NCI-H2107 treated with DMSO at 0.1 percent for 48 hours (cell line): Measurements from ENCODE around the gene LILRA1.
"Not testable (repeated sequence)": the region's sequence is repeated elsewhere in the genome, so short reads cannot be mapped to it uniquely, and the experiment has no call there.

ENCODE experiments used
- DNase-seq: peaks from one replicate; lab custom pipeline; 2025; ENCODE audit not compliant: unreplicated experiment; lab: John Stamatoyannopoulos, UW

Gene LILRA1

GRCh38 chr19:54624234-54624633, 30.8 kb downstream of the LILRA1 start:
- not testable (repeated sequence) for DNase-seq

DNA sequence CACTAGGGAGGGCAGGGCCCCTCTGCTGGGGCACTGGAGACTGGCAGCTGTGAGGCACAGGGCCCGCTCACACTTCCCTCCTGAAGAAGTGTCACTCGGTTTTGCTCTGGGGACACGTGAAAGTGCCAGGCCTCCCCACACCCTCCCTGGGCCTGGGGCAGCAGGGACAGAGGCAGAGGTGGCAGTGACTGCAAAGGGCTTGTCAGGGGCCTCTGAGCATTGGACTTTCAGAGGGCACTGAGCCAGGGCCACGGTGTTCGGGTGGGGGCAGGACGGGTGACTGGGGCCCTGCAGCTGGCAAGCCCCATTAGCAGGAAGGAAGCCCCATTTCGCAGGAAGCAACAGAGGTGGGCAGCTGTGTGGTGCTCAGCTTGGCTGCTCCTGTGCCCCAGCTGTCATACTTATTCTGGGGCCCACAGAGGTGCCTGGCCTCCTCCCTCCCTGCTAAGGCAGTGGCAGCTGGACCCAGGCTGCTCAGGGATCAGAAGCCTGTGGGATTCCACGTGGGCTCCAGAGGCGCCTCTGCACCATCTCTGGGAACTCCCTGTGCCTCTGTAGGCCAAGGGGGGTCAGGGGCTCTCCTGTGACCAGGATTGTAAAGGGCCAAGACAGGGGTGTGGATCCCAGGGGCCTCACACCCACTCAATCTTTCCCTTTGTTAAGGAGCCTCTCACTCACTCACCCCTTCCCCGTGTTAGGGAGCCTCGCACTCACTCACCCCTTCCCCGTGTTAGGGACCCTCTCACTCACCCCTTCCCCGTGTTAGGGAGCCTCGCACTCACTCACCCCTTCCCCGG, 31.7 kb downstream of the LILRA1 start:
- DNase-seq: not testable (repeated sequence)

DNA sequence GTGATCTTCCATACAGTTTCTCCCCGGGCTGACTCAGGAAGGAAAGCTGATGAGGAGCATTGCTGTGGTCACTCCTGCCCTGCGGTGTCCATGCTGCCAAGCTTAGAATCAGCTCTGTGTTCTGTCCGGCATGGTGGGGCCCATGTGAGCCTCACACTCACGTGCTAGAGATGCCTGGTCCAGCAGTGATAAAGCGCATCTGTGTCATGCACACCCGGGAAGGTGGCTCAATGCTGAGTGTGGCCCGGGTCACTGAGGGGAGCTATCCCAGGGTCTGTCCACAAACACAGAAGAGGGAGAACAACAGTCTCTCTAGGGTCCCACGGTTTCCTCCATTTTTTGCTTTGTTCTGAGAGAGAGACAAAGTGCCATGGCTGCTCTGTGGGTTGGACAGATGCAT, 33.3 kb downstream of the LILRA1 start:
- no peak for DNase-seq

GRCh38 chr19:54627912-54628311, 34.5 kb downstream of the LILRA1 start:
- not testable (repeated sequence) for DNase-seq

DNA sequence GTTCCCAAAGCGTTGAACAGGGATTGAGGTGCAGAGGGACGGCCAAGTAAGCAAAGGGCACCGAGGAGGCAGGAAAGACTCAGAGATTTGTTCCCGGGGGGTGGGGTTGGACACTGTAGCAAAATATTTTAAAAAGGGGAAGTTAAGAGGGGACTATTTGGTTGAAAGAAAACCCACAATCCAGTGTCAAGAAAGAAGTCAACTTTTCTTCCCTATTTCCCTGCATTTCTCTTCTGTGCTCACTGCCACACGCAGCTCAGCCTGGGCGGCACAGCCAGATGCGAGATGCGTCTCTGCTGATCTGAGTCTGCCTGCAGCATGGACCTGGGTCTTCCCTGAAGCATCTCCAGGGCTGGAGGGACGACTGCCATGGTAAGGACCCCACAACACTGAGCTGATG, 36.8 kb downstream of the LILRA1 start, which contains the start of gene LILRB1:
Gene LILRB1 (plus strand): TSS at position 223 of the 400 bp plus-strand sequence. CDS start 590 bp downstream, outside the sequence.
- DNase-seq: not testable (repeated sequence)

DNA sequence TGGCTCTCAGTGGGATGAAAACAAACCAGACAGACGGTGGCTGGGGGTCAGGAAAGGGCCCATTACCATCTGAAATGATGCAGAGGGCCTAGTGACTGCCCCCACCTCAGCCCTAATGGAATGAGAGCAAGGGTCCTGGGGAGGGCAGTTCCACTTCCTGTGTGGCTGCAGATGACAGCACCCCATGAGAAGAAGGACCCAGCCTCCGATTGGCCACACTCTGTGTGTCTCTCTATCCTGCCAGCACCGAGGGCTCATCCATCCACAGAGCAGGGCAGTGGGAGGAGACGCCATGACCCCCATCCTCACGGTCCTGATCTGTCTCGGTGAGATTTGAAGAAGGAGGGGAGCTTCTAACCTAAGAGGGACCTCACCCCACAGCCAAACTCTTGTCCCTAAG, 37.4 kb downstream of the LILRA1 start:
- DNase-seq: no peak

- not testable (repeated sequence) for DNase-seq
These were observed 38.3 kb downstream of the LILRA1 start for GRCh38 chr19:54631489-54632337.

DNA sequence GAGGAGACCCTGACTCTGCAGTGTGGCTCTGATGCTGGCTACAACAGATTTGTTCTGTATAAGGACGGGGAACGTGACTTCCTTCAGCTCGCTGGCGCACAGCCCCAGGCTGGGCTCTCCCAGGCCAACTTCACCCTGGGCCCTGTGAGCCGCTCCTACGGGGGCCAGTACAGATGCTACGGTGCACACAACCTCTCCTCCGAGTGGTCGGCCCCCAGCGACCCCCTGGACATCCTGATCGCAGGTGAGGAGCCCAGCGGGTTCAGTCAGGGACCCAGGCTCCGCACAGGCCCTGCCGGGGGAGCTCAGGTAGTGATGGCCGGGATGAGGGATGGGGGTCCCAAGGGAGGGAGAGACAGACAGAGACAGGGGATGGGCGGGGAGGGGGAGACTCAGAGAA, 39.1 kb downstream of the LILRA1 start:
- not testable (repeated sequence) for DNase-seq

- no peak for DNase-seq
These were observed 40.0 kb downstream of the LILRA1 start for GRCh38 chr19:54633401-54633800.

DNA sequence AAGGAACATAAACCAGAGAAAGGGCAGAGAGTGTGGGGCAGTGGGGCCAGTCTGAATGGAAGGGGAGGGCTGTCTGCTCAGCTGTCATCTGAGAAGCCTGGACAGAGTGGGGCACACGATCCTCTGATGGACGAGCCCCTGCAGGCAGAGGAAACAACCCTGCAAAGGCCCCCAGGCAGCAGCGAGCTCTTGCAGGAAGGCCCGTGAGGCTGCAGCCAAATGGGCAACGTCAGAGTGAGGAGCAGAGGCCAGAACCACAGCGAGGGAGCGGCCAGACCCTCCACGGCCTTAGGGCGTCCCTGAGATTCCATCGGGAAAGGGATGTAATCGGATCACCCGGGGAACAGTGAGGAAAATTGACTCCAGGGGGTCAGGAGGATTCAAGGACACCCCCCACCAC, 42.6 kb downstream of the LILRA1 start:
- not testable (repeated sequence) for DNase-seq

DNA sequence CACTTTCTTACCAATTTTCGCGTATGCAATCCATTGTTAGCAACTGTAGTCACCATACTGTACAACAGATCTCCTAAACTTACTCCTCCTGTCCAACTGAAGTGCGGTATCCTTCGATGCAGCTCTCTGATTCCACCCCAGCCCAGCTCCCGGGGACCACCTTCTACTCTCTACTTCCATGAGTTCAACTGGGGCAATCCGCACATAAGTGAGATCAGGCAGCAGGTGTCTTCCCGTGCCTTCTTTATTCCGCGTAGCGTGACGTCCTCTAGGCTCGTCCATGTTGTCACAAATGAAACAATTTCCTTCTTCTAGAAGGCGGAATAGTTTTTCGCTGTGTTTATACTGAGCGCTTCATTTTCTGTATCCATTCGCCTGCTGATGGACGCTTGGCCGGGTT, 45.3 kb downstream of the LILRA1 start:
- DNase-seq: no peak

DNA sequence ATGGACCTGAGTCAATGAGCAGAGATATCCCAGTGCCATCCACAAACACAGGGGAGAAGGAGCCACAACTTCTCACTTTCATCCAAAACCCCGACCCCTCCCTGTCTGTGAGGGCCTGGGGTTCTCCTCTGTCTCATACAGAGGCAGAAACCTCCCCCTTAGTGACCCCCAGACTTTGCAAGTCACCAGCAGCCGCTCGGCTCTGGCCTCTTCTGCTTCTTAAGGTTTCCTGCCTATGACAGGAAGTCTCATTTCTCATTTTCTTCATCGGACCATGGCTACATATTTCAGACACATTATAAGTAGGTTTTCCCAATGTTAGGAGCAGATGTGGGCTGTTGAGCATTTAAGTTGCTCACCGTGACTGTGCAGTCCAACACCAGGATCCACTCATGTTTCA, 49.5 kb downstream of the LILRA1 start:
- not testable (repeated sequence) for DNase-seq

DNA sequence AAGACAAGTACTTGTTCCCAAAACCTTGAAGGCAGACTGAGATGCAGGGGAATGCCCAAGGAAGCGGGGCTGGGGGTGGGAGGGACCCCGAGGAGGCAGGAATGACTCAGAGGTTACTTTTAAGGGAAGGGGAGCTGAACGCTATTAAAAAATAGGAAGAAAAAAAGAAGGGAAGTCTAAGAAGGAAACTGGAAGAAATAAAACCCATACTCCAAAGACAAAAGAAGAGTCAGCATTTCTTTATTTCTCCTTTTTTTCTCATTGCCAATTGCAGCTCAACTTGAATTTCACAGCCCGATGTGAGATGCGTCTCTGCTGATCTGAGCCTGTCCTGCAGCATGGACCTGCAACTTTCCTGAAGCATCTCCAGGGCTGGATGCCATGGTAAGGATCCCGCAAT, 50.2 kb downstream of the LILRA1 start:
- DNase-seq: not testable (repeated sequence)

GRCh38 chr19:54644056-54644455, 50.6 kb downstream of the LILRA1 start:
- DNase-seq: no peak

DNA sequence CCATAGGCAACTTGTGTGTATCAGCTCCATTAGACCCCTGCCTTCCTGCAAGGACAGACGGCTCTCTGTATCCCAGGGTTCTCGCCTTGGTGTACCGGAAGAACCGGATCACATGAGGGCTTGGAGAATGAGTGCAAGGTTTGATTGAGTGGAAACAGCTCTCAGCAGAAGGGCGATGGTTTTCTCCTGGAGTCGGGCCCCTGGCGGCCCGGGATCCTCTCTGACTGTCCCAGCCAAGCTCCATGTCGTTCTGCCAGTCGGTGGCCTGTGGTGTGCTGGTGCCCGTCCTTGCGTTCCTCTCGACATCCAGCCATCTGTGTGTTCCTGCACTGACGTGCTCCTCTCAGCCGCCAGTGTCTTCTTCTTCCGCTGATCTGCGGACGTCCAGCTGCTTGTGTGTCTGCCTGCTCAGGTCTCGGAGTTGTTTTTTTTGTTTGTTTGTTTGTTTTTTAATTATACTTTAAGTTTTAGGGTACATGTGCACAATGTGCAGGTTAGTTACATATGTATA, 53.0 kb downstream of the LILRA1 start:
- DNase-seq: no peak

- no peak for DNase-seq
These were observed 54.7 kb downstream of the LILRA1 start for GRCh38 chr19:54648129-54648528.

GRCh38 chr19:54650108-54650655, 56.8 kb downstream of the LILRA1 start:
- DNase-seq: no peak
